HepG2 (cell line): Measurements from ENCODE around the gene PARK7. TPM values are rescaled to one million over a fixed set of nuclear protein-coding genes. Genes with fewer than 3 reads are reported as not detected.

Experiments used
- ATAC-seq: fragments of 200-7000 bp; cut with Tn5 transposase; 3 replicates; pipeline ENCODE4 v1.9.1; 2020; ENCODE audit warnings: mild to moderate bottlenecking, moderate library complexity
- BruUV-seq: library from RNA; stranded (reverse); fragments of 400-500 nt; replicated peaks from 2 replicates; lab custom pipeline; 2021; lab: Mats Ljungman, UMichigan
- CTCF ChIA-PET: fragments of 300-600 bp; formaldehyde crosslinking; extraction: SDS; loops from one replicate; lab custom pipeline; 2021; ENCODE audit warnings: low total read pairs, inconsistent platforms, low intra/inter-chr PET ratio; lab: Yijun Ruan, JAX
- POLR2A ChIA-PET: fragments of 350-600 bp; sonication (Branson Sonifier 250); formaldehyde crosslinking; loops from one replicate; lab custom pipeline; 2020; ENCODE audit warnings: antibody characterized with exemption, inconsistent platforms; lab: Yijun Ruan, JAX
- DNase-seq: peaks from one replicate; pipeline ENCODE4 v3.0.0-alpha.2; 2015; ENCODE audit warnings: low spot score
- FAIRE-seq: peaks from 3 replicates; lab custom pipeline; 2011; peaks lifted over from hg19 to GRCh38; lab: Jason Lieb, UNC
- H2AFZ ChIP-seq: one replicate; pipeline ENCODE4 v1.6.1; 2011; ENCODE audit warnings: low read length, inconsistent platforms
- H3K27ac ChIP-seq: fragments of 300-600 bp; 3 replicates; pipeline ENCODE4 v1.8.0; 2011; ENCODE audit warnings: mixed run types, mild to moderate bottlenecking, mixed read lengths, low read length, inconsistent platforms; ENCODE audit not compliant: insufficient read depth; ENCODE audit errors: extremely low read length
- H3K27me3 ChIP-seq, 2 experiments: fragments of 200-600 bp in 1 of 2; 2 replicates in 1 of 2; 3 replicates in 1 of 2; pipeline versions ENCODE4 v1.6.0 to v1.8.0; 2011; ENCODE audit warnings: low read length in 2 of 2, mild to moderate bottlenecking in 2 of 2, moderate library complexity in 2 of 2, inconsistent platforms in 1 of 2; ENCODE audit not compliant: insufficient read depth in 2 of 2, control insufficient read depth in 1 of 2
- H3K36me3 ChIP-seq, 2 experiments: fragments of 200-600 bp in 1 of 2; replicated peaks in 1 of 2; 2 replicates in 1 of 2; 3 replicates in 1 of 2; pipeline versions ENCODE4 v1.5.1 to v1.8.0; 2011; ENCODE audit warnings: low read length in 2 of 2, inconsistent platforms in 1 of 2; ENCODE audit not compliant: insufficient read depth in 2 of 2, control insufficient read depth in 1 of 2
- H3K4me1 ChIP-seq: 2 replicates; pipeline ENCODE4 v1.5.1; 2012; ENCODE audit warnings: low read length, inconsistent platforms; ENCODE audit not compliant: insufficient read depth
- H3K4me2 ChIP-seq: 2 replicates; pipeline ENCODE4 v1.6.0; 2011; ENCODE audit warnings: low read depth, low read length, inconsistent platforms
- H3K4me3 ChIP-seq, 3 experiments: fragments of 200-600 bp in 1 of 3; sonication (generic), shearing (Covaris generic) in 1 of 3; replicated peaks in 1 of 3; 2 replicates each; pipeline ENCODE4 v1.5.1; 2011 to 2016; ENCODE audit warnings: low read length in 3 of 3, inconsistent platforms in 2 of 3, low read depth in 2 of 3, mild to moderate bottlenecking in 2 of 3, control low read depth in 1 of 3, mixed read lengths in 1 of 3; ENCODE audit not compliant: insufficient read depth in 1 of 3
- H3K79me2 ChIP-seq: one replicate; pipeline ENCODE4 v1.6.1; 2011; ENCODE audit warnings: low read length, inconsistent platforms; ENCODE audit not compliant: insufficient read depth
- H3K9ac ChIP-seq: 2 replicates; pipeline ENCODE4 v1.6.0; 2011; ENCODE audit warnings: mild to moderate bottlenecking, low read depth, low read length, inconsistent platforms; ENCODE audit not compliant: insufficient read depth
- H3K9me3 ChIP-seq: 2 replicates; pipeline ENCODE4 v1.5.1; 2012; ENCODE audit warnings: mild to moderate bottlenecking, low read length
- H4K20me1 ChIP-seq: 2 replicates; pipeline ENCODE4 v1.6.0; 2011; ENCODE audit warnings: inconsistent platforms, mild to moderate bottlenecking, low read length, moderate library complexity; ENCODE audit not compliant: insufficient read depth
- ETV6 ChIP-seq: sonication (generic); formaldehyde crosslinking; conservative IDR thresholded peaks from 2 replicates; pipeline ENCODE4 v1.4.0; 2020; ENCODE audit warnings: missing genetic modification reagents
- IKZF4 ChIP-seq: sonication (generic); formaldehyde crosslinking; IDR thresholded peaks from 2 replicates; pipeline ENCODE4 v1.5.1; 2020; ENCODE audit warnings: borderline replicate concordance, mild to moderate bottlenecking, low read depth, missing genetic modification reagents; ENCODE audit errors: not compliant biosample characterization
- KLF12 ChIP-seq: sonication (generic); formaldehyde crosslinking; IDR thresholded peaks from 2 replicates; pipeline ENCODE4 v1.4.0; 2020; ENCODE audit warnings: missing genetic modification reagents, borderline replicate concordance
- MTA3 ChIP-seq: sonication (generic); formaldehyde crosslinking; IDR thresholded peaks from 2 replicates; pipeline ENCODE4 v1.4.0; 2020; ENCODE audit warnings: missing genetic modification reagents
- NCOA5 ChIP-seq: sonication (generic); formaldehyde crosslinking; IDR thresholded peaks from 2 replicates; pipeline ENCODE4 v1.4.0; 2020; ENCODE audit warnings: missing genetic modification reagents
- PPARG ChIP-seq: conservative IDR thresholded peaks from 2 replicates; pipeline ENCODE4 v1.6.1; 2016; ENCODE audit warnings: missing biosample characterization, missing genetic modification reagents
- SIN3B ChIP-seq: fragments of 150-350 bp; IDR thresholded peaks from 2 replicates; pipeline ENCODE4 v1.6.1; 2014; ENCODE audit warnings: low read length
- TCF7L2 ChIP-seq: IDR thresholded peaks from 2 replicates; pipeline ENCODE4 v1.6.1; 2011; ENCODE audit warnings: mild to moderate bottlenecking, low read depth, low read length, moderate library complexity
- TRAFD1 ChIP-seq: sonication (generic); formaldehyde crosslinking; IDR thresholded peaks from 2 replicates; pipeline ENCODE4 v1.5.1; 2020; ENCODE audit warnings: missing genetic modification reagents, mild to moderate bottlenecking, borderline replicate concordance
- ZNF598 ChIP-seq: sonication (generic); formaldehyde crosslinking; IDR thresholded peaks from 2 replicates; pipeline ENCODE4 v1.5.1; 2020; ENCODE audit warnings: mild to moderate bottlenecking, missing genetic modification reagents, borderline replicate concordance
- ZNF615 ChIP-seq: sonication (generic); formaldehyde crosslinking; IDR thresholded peaks from 2 replicates; pipeline ENCODE4 v1.5.0; 2020; ENCODE audit warnings: mild to moderate bottlenecking, missing genetic modification reagents, borderline replicate concordance
- WGBS: methylation state at CpG from one replicate; pipeline ENCODE4 v1.1.6; 2017; ENCODE audit warnings: low lambda C conversion rate; 5-methylcytosine and 5-hydroxymethylcytosine counted together
- in situ Hi-C: cut with HindIII; loops from 2 replicates; pipeline ENCODE4 v1.10.0; 2017; ENCODE audit warnings: low pct_unique_long_range_greater_than_20kb; ENCODE audit not compliant: extremely low pct_ligation_motif_present
- intact Hi-C: fragments of 100-400 bp; cut with micrococcal nuclease; formaldehyde crosslinking; loops from one replicate; pipeline ENCODE4 v1.10.0; 2022; ENCODE audit not compliant: unreplicated experiment
- polyA plus RNA-seq, 8 experiments: library from polyadenylated mRNA; depleted of rRNA in 3 of 8; stranded (reverse) in 7 of 8; unstranded in 1 of 8; fragments of >200 nt; fragmentation: Illumina TruSeq in 4 of 8; extraction: Trizol in 4 of 8; gene quantifications; 2 replicates each; pipeline versions ENCODE4 v1.2.1 to v1.2.3, GENCODE V29; 2011 to 2016; ENCODE audit warnings: low read depth in 4 of 8, missing spikeins in 1 of 8, mixed read lengths in 1 of 8; ENCODE audit not compliant: insufficient read depth in 1 of 8
- total RNA-seq, 5 experiments: library from RNA; depleted of rRNA; stranded (reverse); fragments of >200 nt; fragmentation: Illumina TruSeq; extraction: Trizol; gene quantifications; 2 replicates each; pipeline ENCODE4 v1.2.3, GENCODE V29; 2016; ENCODE audit warnings: low read depth in 1 of 5

The PARK7 gene
- total and polyA plus RNA-seq, 2 of the 13 experiments (the other 11 are each of a cell fraction or from before 2014, with no cell fraction given) = 212 to 296 TPM

- Histone ChIP-seq H3K27me3 (no peaks in the 10 kb centered on the region), H3K36me3 (no peaks in the 10 kb centered on the region), H3K4me1 (peaks cover 49% of the 10 kb centered on the region), H3K4me3 (no peak overlapping the region), H3K79me2 (peaks cover 12% of the 10 kb centered on the region), H3K9me3 (no peaks in the 10 kb centered on the region), H4K20me1 (no peaks in the 10 kb centered on the region), H2AFZ (no peak overlapping the region), H3K27ac (no peak overlapping the region), H3K9ac (no peak overlapping the region), H3K4me2 (no peak overlapping the region)
- BruUV-seq = no TSS peak
- no peak for ATAC-seq
- no peak for FAIRE-seq
- ChIA-PET POLR2A (interaction anchor here (1.3 kb wide), 2 partner anchors 89 to 121 kb away, joined by 3 read pairs; no protein-coding TSS in a partner anchor), CTCF (no interaction called here)
- intact Hi-C loops (no loop called here), in situ Hi-C loops (loop anchor here (25.0 kb wide), 1 partner anchor 105 kb away; no protein-coding TSS in a partner anchor)
- DNase-seq = no peak
- no peak for TF ChIP-seq KLF12 (CRISPR knock-in tag)
- no peak for TF ChIP-seq IKZF4
- no peak for TF ChIP-seq ETV6 (CRISPR knock-in tag)
- no peak for TF ChIP-seq PPARG (CRISPR knock-in tag)
- no peak for TF ChIP-seq TCF7L2
- TF ChIP-seq ZNF615 (CRISPR knock-in tag) = no peak
- TF ChIP-seq SIN3B = no peak
- TF ChIP-seq NCOA5 = no peak
- TF ChIP-seq ZNF598 (CRISPR knock-in tag) = no peak
- TF ChIP-seq MTA3 = no peak
- TF ChIP-seq TRAFD1 (CRISPR knock-in tag) = no peak
- WGBS = 98% methylated on average over 3 of the region's 3 CpGs
Observed at GRCh38 chr1:8032366-8032910, 70.9 kb downstream of the PARK7 start.
